Activated naive CD8-positive, alpha-beta T cell treated with anti-CD3 and anti-CD28 coated beads, Interleukin-2, amount 10 ng/mL, durations not matched to agents 7 days and 5 days (primary cell): ENCODE data around the gene SAP25. TPM values are rescaled to one million over a fixed set of nuclear protein-coding genes. Genes with fewer than 3 reads are reported as not detected.

ENCODE experiments used
- ATAC-seq: fragments of 150-1000 bp; cut with Tn5 transposase; one replicate; pipeline ENCODE4 v1.10.0; 2021; ENCODE audit warnings: low read depth, moderate library complexity
- POLR2A ChIA-PET: fragments of 350-600 bp; sonication (Branson Sonifier 250); formaldehyde crosslinking; loops from one replicate; lab custom pipeline; 2021; ENCODE audit warnings: antibody characterized with exemption; lab: Charles Lee
- DNase-seq: peaks from one replicate; pipeline ENCODE4 v3.0.0; 2021
- H3K27ac Mint-ChIP-seq: one replicate; pipeline ENCODE4 v1.8.0; 2022; ENCODE audit warnings: mild to moderate bottlenecking, mixed read lengths
- H3K27me3 Mint-ChIP-seq: one replicate; pipeline ENCODE4 v1.8.0; 2022; ENCODE audit warnings: mild to moderate bottlenecking, moderate library complexity, mixed read lengths
- H3K36me3 Mint-ChIP-seq: one replicate; pipeline ENCODE4 v1.8.0; 2021; ENCODE audit warnings: mild to moderate bottlenecking, mixed read lengths
- H3K4me1 Mint-ChIP-seq: one replicate; pipeline ENCODE4 v1.8.0; 2021; ENCODE audit warnings: mixed read lengths
- H3K4me3 Mint-ChIP-seq: one replicate; pipeline ENCODE4 v1.8.0; 2022; ENCODE audit warnings: mild to moderate bottlenecking, moderate library complexity, mixed read lengths
- H3K9me3 Mint-ChIP-seq: one replicate; pipeline ENCODE4 v1.8.0; 2021; ENCODE audit warnings: mixed read lengths
- total RNA-seq, 2 experiments: library from RNA; stranded (reverse); gene quantifications; one replicate each; pipeline ENCODE4 v1.2.3, GENCODE V29; 2021

SAP25 gene
- total RNA-seq, 2 experiments from 2014 or later = 54.3 to 57.6 TPM

DNA sequence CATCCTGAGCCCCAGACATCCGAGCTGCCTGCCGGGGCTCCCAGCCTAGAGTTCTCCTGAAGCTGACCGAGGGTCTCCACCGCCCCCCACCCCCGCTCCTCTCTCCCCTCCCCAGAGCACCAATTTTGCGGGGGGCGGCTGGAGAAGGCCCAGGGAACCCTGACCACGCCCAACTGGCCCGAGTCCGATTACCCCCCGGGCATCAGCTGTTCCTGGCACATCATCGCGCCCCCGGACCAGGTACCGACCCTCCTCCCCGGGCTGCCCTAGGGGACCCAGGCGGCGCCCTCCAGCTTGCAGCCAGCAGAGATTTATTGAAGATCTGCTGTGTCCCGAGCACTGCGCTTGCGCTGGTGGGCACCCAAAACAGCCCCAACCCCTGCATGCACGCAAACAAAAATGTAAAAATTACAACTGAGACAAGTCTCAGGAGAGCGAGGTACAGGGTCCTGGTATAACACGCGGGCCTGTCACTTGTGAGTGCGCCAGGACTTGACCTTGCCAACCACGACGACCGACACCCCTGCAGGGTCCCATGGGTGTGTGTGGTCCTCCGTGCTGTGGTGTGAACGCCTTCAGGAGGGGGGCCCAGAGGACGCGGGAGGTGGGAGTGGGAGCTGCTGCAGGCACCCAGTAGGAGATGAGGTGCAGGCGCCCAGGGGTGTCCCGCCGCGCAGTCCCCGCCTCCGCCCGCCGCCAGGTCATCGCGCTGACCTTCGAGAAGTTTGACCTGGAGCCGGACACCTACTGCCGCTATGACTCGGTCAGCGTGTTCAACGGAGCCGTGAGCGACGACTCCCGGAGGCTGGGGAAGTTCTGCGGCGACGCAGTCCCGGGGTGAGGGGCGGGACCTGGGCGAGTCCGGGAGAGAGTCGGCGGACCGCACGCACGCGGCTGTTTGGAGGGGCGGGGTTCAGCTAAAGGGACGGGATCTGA is 31.5 kb upstream of the SAP25 start:
- ATAC-seq (peak; percentile 11), DNase-seq (peak; percentile 57)
- POLR2A ChIA-PET = interaction anchor here (0.9 to 5.6 kb wide), 7 partner anchors 10 to 101 kb away, joined by 3 to 56 read pairs (median 4); partner anchors contain the start of genes FBXO24, LRCH4 and POP7
- Mint-ChIP-seq H3K4me3 (peak overlapping the region; percentile 88), H3K27ac (peak overlapping the region; percentile 70), H3K36me3 (no peaks in the 10 kb centered on the region), H3K4me1 (peaks cover 26% of the 10 kb centered on the region), H3K27me3 (peaks cover 14% of the 10 kb centered on the region), H3K9me3 (no peaks in the 10 kb centered on the region)

DNA sequence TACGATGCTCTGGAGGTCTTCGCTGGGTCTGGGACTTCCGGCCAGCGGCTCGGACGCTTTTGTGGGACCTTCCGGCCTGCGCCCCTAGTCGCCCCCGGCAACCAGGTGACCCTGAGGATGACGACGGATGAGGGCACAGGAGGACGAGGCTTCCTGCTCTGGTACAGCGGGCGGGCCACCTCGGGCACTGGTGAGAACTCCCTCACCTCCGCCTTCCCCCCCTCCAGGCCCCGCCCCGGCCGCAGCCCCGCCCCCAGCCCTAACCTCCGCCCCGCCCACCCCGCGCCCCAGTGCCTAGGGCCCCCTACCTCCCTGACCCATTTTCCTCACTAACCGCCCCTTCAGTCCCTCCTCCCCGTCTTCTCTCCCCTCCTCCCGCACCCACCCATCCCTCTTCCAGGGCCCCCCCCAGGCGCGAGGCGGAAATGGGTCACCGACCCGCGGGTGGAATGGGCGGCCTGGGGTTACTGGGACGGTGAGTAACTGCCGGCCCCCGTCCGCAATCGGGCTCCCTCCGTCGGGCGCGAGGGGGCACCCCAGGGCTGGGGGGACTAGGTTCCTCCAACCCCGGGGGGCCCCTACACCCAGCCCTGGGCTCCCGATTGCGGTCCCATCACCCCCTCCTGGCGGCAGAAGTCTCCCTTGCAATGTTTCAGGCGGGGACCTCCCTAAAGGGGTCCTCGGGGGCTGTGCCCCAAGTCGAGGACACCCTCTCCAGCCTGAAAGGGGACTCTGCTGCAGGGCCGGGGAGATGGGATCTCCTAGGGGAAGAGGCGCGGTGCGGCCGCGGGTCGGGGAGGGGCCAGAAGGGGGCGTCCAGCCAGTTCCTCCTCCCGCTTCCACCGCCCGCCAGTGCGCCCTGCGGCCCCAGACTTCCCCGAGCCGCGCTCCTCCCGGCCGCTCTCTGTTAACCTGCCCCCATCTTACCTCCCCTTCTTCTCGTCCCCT is 30.6 kb upstream of the SAP25 start:
- H3K27me3 Mint-ChIP-seq = peaks cover 11% of the 10 kb centered on the region
- no peaks in the 10 kb centered on the region for H3K36me3 Mint-ChIP-seq
- peak; percentile 80 for ATAC-seq
- peak overlapping the region; percentile 89 for H3K4me3 Mint-ChIP-seq
- H3K9me3 Mint-ChIP-seq = no peaks in the 10 kb centered on the region
- DNase-seq = peak; percentile 90
- POLR2A ChIA-PET = interaction anchor here (0.6 to 5.6 kb wide), 9 partner anchors 10 to 125 kb away, joined by 3 to 56 read pairs (median 5); partner anchors contain the start of genes FBXO24, LRCH4 and POP7
- peaks cover 26% of the 10 kb centered on the region for H3K4me1 Mint-ChIP-seq
- H3K27ac Mint-ChIP-seq = peak overlapping the region; percentile 93

- no peak for ATAC-seq
- POLR2A ChIA-PET = interaction anchor here (0.6 to 5.6 kb wide), 6 partner anchors 9 to 124 kb away, joined by 3 to 56 read pairs (median 6); partner anchors contain the start of genes FBXO24, LRCH4 and POP7
- Mint-ChIP-seq H3K36me3 (no peaks in the 10 kb centered on the region), H3K27ac (peak overlapping the region; percentile 93), H3K27me3 (peaks cover 11% of the 10 kb centered on the region), H3K9me3 (no peaks in the 10 kb centered on the region), H3K4me3 (peak overlapping the region; percentile 89), H3K4me1 (peaks cover 28% of the 10 kb centered on the region)
- DNase-seq = no peak
Measured at GRCh38 chr7:100603726-100604027, 30.0 kb upstream of the SAP25 start.

GRCh38 chr7:100602889-100603725 is 29.4 kb upstream of the SAP25 start:
- Mint-ChIP-seq H3K27me3 (peaks cover 11% of the 10 kb centered on the region), H3K9me3 (no peaks in the 10 kb centered on the region), H3K36me3 (no peaks in the 10 kb centered on the region), H3K4me1 (peaks cover 33% of the 10 kb centered on the region), H3K4me3 (peak overlapping the region; percentile 89), H3K27ac (peak overlapping the region; percentile 93)
- POLR2A ChIA-PET = interaction anchor here (0.6 to 5.6 kb wide), 5 partner anchors 9 to 102 kb away, joined by 3 to 56 read pairs (median 6); partner anchors contain the start of genes FBXO24, LRCH4 and POP7
- ATAC-seq (no peak), DNase-seq (no peak)

DNA sequence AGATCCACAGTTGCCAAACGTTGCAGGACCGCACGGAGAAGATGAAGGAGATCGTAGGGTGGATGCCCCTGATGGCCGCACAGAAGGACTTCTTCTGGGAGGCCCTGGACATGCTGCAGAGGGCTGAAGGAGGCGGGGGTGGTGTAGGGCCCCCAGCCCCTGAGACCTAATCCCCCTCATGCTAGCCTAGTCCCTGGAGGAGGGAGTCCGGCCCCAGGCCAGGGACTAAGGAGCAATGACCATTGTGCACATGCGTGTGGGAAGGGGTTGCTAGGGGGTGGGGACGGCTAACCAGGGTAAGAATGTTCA is 27.0 kb upstream of the SAP25 start:
- H3K27me3 Mint-ChIP-seq = peaks cover 3% of the 10 kb centered on the region
- H3K36me3 Mint-ChIP-seq = no peaks in the 10 kb centered on the region
- POLR2A ChIA-PET = interaction anchor here (2.6 to 4.0 kb wide), 2 partner anchors 14 to 17 kb away, joined by 16 to 26 read pairs; partner anchors contain the start of genes FBXO24 and LRCH4
- no peak overlapping the region for H3K27ac Mint-ChIP-seq
- peaks cover 26% of the 10 kb centered on the region for H3K4me1 Mint-ChIP-seq
- ATAC-seq (no peak), DNase-seq (no peak)
- no peak overlapping the region for H3K4me3 Mint-ChIP-seq
- no peaks in the 10 kb centered on the region for H3K9me3 Mint-ChIP-seq

- no peak overlapping the region for H3K27ac Mint-ChIP-seq
- POLR2A ChIA-PET = interaction anchor here (2.6 to 4.0 kb wide), 2 partner anchors 14 to 17 kb away, joined by 16 to 26 read pairs; partner anchors contain the start of genes FBXO24 and LRCH4
- H3K36me3 Mint-ChIP-seq = no peaks in the 10 kb centered on the region
- H3K9me3 Mint-ChIP-seq = no peaks in the 10 kb centered on the region
- peaks cover 24% of the 10 kb centered on the region for H3K4me1 Mint-ChIP-seq
- H3K27me3 Mint-ChIP-seq = peaks cover 1% of the 10 kb centered on the region
- ATAC-seq = no peak
- no peak overlapping the region for H3K4me3 Mint-ChIP-seq
- DNase-seq = no peak
Measured at GRCh38 chr7:100599911-100600729, 26.4 kb upstream of the SAP25 start.

- no peaks in the 10 kb centered on the region for H3K9me3 Mint-ChIP-seq
- POLR2A ChIA-PET = interaction anchor here (0.7 to 4.0 kb wide), 5 partner anchors 12 to 120 kb away, joined by 3 to 26 read pairs (median 4); partner anchors contain the start of genes FBXO24, LRCH4 and MOSPD3
- no peak for DNase-seq
- ATAC-seq = peak; percentile 51
- H3K4me3 Mint-ChIP-seq = peak overlapping the region; percentile 44
- peak overlapping the region; percentile 49 for H3K27ac Mint-ChIP-seq
- H3K4me1 Mint-ChIP-seq = peaks cover 18% of the 10 kb centered on the region
- H3K36me3 Mint-ChIP-seq = no peaks in the 10 kb centered on the region
- peaks cover 2% of the 10 kb centered on the region for H3K27me3 Mint-ChIP-seq
Measured at GRCh38 chr7:100598425-100598824, 24.7 kb upstream of the SAP25 start.

DNA sequence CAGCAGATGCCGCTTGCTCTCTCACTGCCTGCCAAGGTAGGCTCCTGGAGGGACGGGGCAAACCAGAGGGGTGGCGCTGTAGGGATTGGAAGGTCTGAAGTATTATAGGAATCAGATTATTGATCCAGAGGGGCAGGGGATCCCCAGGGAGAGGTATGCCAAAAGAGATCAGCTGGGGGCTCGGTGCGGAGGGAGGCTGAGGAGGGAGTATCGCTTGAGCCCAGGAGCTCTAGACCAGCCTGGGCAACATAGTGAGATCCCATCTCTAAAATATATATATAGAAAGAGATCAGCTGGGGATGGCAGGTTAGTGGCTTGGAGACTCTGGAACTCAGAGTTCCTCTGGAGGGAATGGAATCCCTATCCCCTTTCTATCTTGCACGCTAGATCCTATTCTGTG is 21.5 kb upstream of the SAP25 start:
- peaks cover 11% of the 10 kb centered on the region for H3K4me1 Mint-ChIP-seq
- no peaks in the 10 kb centered on the region for H3K36me3 Mint-ChIP-seq
- no peaks in the 10 kb centered on the region for H3K9me3 Mint-ChIP-seq
- H3K27me3 Mint-ChIP-seq = peaks cover 5% of the 10 kb centered on the region
- no peak overlapping the region for H3K4me3 Mint-ChIP-seq
- POLR2A ChIA-PET = interaction anchor here (1.4 to 2.2 kb wide), 2 partner anchors 8 to 9 kb away, joined by 6 read pairs; partner anchors contain the start of genes FBXO24 and LRCH4
- ATAC-seq (no peak), DNase-seq (no peak)
- no peak overlapping the region for H3K27ac Mint-ChIP-seq

GRCh38 chr7:100591596-100591995 is 17.9 kb upstream of the SAP25 start:
- H3K4me1 Mint-ChIP-seq = peaks cover 8% of the 10 kb centered on the region
- ATAC-seq (no peak), DNase-seq (no peak)
- H3K27ac Mint-ChIP-seq = no peak overlapping the region
- H3K27me3 Mint-ChIP-seq = peaks cover 13% of the 10 kb centered on the region
- H3K36me3 Mint-ChIP-seq = no peaks in the 10 kb centered on the region
- no peak overlapping the region for H3K4me3 Mint-ChIP-seq
- POLR2A ChIA-PET = no interaction called here
- no peaks in the 10 kb centered on the region for H3K9me3 Mint-ChIP-seq

- no peak for ATAC-seq
- Mint-ChIP-seq H3K9me3 (no peaks in the 10 kb centered on the region), H3K4me3 (no peak overlapping the region), H3K4me1 (peaks cover 10% of the 10 kb centered on the region), H3K36me3 (no peaks in the 10 kb centered on the region), H3K27ac (no peak overlapping the region), H3K27me3 (peaks cover 13% of the 10 kb centered on the region)
- DNase-seq = no peak
- POLR2A ChIA-PET = interaction anchor here (0.6 to 7.1 kb wide), 3 partner anchors 23 to 41 kb away, joined by 3 to 73 read pairs (median 5); partner anchors contain the start of gene MOSPD3
Measured at GRCh38 chr7:100590077-100590737, 16.5 kb upstream of the SAP25 start.

DNA sequence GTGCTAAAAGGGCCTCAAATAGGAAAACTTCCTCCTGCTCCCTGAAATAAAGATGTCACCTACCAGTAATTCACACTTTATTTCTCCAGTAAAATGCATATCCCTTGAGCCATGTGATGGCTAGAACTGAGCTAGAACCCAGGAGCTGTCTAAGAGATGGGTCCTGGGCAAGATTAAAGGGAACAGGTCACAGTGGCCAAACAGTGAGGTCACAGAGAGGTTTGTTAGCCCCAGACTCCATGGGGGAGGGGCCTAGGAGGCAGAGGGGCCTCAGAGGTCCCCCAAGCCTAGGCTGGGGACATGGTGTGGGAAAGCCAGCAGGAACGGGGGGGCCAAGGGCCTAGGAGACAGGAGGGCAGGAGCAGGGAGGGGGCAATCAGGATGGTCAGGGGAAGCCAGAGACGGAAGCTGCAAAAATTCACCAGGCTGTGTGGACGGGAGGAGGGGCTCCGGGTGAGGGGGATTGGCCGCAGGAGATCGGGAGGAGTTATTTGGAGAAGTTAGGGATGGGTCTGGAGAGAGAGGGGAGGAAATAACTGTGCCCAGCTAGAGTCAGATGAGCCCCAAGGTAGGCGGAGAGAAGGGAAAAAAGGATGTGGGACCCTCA is 15.7 kb upstream of the SAP25 start:
- no peaks in the 10 kb centered on the region for H3K36me3 Mint-ChIP-seq
- POLR2A ChIA-PET = interaction anchor here (7.1 kb wide), 1 partner anchor 24 kb away, joined by 73 read pairs; the partner anchor contains the start of gene MOSPD3
- ATAC-seq (no peak), DNase-seq (no peak)
- H3K27ac Mint-ChIP-seq = no peak overlapping the region
- H3K4me3 Mint-ChIP-seq = no peak overlapping the region
- no peaks in the 10 kb centered on the region for H3K9me3 Mint-ChIP-seq
- peaks cover 14% of the 10 kb centered on the region for H3K4me1 Mint-ChIP-seq
- H3K27me3 Mint-ChIP-seq = peaks cover 11% of the 10 kb centered on the region
